AG09319 (cell line): ENCODE results near the gene RGMA.

Source experiments
- DNase-seq: peaks from one replicate; pipeline ENCODE4 v3.0.0-alpha.2; 2010; ENCODE audit warnings: low read depth; ENCODE audit errors: extremely low read depth
- TF ChIP-seq, protein P1 (sequence below): IDR thresholded peaks from 2 replicates; pipeline ENCODE4 v1.5.1; 2011; ENCODE audit warnings: low read depth, mild to moderate bottlenecking, inconsistent platforms, low read length, moderate library complexity

The RGMA gene

GRCh38 chr15:93110502-93111040 lies 21.6 kb upstream of the RGMA start:
- no peak for DNase-seq
- TF ChIP-seq, protein P1, sequence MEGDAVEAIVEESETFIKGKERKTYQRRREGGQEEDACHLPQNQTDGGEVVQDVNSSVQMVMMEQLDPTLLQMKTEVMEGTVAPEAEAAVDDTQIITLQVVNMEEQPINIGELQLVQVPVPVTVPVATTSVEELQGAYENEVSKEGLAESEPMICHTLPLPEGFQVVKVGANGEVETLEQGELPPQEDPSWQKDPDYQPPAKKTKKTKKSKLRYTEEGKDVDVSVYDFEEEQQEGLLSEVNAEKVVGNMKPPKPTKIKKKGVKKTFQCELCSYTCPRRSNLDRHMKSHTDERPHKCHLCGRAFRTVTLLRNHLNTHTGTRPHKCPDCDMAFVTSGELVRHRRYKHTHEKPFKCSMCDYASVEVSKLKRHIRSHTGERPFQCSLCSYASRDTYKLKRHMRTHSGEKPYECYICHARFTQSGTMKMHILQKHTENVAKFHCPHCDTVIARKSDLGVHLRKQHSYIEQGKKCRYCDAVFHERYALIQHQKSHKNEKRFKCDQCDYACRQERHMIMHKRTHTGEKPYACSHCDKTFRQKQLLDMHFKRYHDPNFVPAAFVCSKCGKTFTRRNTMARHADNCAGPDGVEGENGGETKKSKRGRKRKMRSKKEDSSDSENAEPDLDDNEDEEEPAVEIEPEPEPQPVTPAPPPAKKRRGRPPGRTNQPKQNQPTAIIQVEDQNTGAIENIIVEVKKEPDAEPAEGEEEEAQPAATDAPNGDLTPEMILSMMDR, result no peak

DNA sequence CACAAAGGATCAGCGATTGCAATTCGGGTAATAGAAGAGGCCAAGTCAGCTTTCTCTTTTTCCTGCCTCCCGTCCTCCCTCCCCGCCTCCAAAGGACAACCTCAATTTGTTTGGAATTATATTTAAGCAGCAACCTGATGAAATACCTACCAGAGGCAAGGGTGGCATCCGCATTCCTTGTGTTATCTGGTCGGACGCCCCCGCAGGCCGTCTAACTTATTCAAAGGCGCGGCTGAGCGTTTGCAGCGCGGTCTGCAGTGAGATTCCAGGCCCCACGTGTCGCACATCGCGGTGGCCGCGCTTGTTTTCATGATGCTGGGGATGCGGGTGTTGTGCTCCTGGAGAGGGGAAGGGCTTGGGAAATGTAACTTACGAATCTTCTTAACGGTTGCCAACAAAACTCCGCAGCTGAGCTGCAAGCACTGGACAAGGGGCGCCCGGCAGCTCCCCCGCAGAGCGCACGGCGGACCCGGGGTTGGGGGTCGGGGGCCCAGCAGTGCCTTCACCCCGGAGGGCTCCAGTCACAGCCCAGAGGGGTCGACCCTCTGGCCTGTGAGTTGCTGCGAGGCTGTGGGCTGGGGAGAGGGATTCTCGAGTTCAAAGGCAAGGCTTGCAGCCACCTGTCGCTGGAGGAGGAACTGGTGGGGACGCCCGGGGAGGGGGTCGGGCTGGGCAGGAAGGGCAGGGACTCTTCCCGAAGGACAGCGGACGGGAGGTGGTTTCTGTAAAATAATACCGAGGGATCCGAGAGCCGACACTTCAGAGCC lies 20.5 kb upstream of the RGMA start:
- TF ChIP-seq, protein P1, result no peak

DNA sequence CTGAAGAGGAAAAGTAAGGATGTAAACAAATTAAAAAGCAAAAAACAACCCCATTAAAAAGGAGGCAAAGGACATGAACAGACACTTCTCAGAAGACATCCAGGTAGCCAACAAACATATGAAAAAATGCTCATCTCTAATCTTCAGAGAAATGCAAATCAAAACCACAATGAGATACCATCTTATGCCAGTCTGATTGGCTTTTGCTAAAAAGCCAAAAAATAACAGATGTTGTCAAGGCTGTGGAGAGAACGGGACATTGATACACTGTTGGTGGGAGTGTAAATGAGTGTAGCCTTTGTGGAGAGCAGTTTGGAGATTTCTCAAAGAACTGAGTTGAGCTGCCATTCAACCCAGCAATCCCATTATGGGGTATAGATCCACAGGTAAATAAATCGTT lies 18.6 kb upstream of the RGMA start:
- TF ChIP-seq, protein P1, result no peak
- DNase-seq, result no peak

More for the DNA sequence above, 20.5 kb upstream of the RGMA start:
- DNase-seq, result no peak

- TF ChIP-seq, protein P1, result no peak
- DNase-seq, result no peak
These were observed 16.5 kb upstream of the RGMA start for GRCh38 chr15:93105485-93105884.

DNA sequence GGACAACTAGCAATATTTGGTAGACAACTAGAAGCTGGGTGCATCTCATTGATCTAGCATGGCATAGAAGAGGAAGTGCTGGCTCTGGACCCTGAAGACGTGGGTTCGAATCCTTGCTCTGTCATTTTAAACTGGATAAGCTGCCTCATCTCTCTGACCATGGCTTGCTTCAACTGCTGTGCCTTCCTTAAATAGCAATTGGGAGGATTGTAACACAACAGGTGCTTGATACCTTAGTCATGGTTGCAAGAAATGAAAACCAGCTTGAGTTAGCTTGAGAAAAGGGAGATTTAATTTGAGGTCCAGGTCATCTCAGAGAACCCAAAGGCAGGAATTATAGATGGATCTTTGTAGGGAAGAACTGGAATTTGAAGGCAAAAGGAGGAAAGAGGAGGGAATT lies 14.8 kb upstream of the RGMA start:
- no peak for DNase-seq
- TF ChIP-seq, protein P1, result no peak

- TF ChIP-seq, protein P1, result no peak
- DNase-seq, result no peak
These were observed 13.2 kb upstream of the RGMA start for GRCh38 chr15:93102211-93102610.

- no peak for DNase-seq
- TF ChIP-seq, protein P1, result no peak
These were observed 4.8 kb upstream of the RGMA start for GRCh38 chr15:93093765-93094164.
